HG03442 (cell line): ENCODE results near the gene PRKAG2.
"Not testable (repeated sequence)": the region's sequence is repeated elsewhere in the genome, so short reads cannot be mapped to it uniquely, and the experiment has no call there.

Experiments used
- ATAC-seq: cut with Tn5 transposase; IDR thresholded peaks from one replicate; pipeline ENCODE4 v1.9.1; 2021; ENCODE audit warnings: mild to moderate bottlenecking, moderate library complexity; ENCODE audit not compliant: unreplicated experiment

The PRKAG2 gene

GRCh38 chr7:151852486-151853396, 24.2 kb downstream of the PRKAG2 start:
- no peak for ATAC-seq

- peak; percentile 32 for ATAC-seq
Measured at GRCh38 chr7:151851782-151852181, 25.1 kb downstream of the PRKAG2 start.

GRCh38 chr7:151851145-151851751, 25.7 kb downstream of the PRKAG2 start:
- peak; percentile 67 for ATAC-seq

- ATAC-seq = no peak
Measured at GRCh38 chr7:151850491-151851124, 26.3 kb downstream of the PRKAG2 start.

GRCh38 chr7:151849879-151850260, 27.0 kb downstream of the PRKAG2 start:
- no peak for ATAC-seq

GRCh38 chr7:151849008-151849878, 27.7 kb downstream of the PRKAG2 start:
- ATAC-seq = no peak

GRCh38 chr7:151847681-151848081, 29.2 kb downstream of the PRKAG2 start:
- no peak for ATAC-seq

- ATAC-seq = no peak
Measured at GRCh38 chr7:151847136-151847535, 29.8 kb downstream of the PRKAG2 start.

- no peak for ATAC-seq
Measured at GRCh38 chr7:151845412-151846205, 31.3 kb downstream of the PRKAG2 start.

- no peak for ATAC-seq
Measured at GRCh38 chr7:151844825-151845200, 32.1 kb downstream of the PRKAG2 start.

GRCh38 chr7:151844071-151844824, 32.7 kb downstream of the PRKAG2 start:
- ATAC-seq = no peak

- no peak for ATAC-seq
Measured at GRCh38 chr7:151843181-151843580, 33.7 kb downstream of the PRKAG2 start.

- not testable (repeated sequence) for ATAC-seq
Measured at GRCh38 chr7:151841395-151842051, 35.4 kb downstream of the PRKAG2 start.

GRCh38 chr7:151840088-151840910, 36.6 kb downstream of the PRKAG2 start:
- ATAC-seq = no peak

- peak; percentile 2 for ATAC-seq
Measured at GRCh38 chr7:151839451-151839921, 37.4 kb downstream of the PRKAG2 start.

- ATAC-seq = peak; percentile 64
Measured at GRCh38 chr7:151838861-151839381, 38.0 kb downstream of the PRKAG2 start.

GRCh38 chr7:151838072-151838471, 38.8 kb downstream of the PRKAG2 start:
- no peak for ATAC-seq
